Umbilical cord (tissue), 2 donors: ENCODE measurements around the gene KIAA0408. TPM values are rescaled to one million over a fixed set of nuclear protein-coding genes. Genes with fewer than 3 reads are reported as not detected.
A peak's percentile ranks its signal among the peaks of the same experiment; 100 is the strongest.

Experiments used
- DNase-seq: peaks from one replicate; pipeline ENCODE4 v3.0.0-alpha.2; 2015; ENCODE audit warnings: low spot score
- total RNA-seq: library from RNA; depleted of rRNA; stranded (reverse); fragments of >200 nt; gene quantifications from one replicate; pipeline ENCODE4 v1.2.3, GENCODE V29; 2014; ENCODE audit warnings: low replicate concordance; ENCODE audit not compliant: insufficient read depth

The KIAA0408 gene
- total RNA-seq: 2.9 TPM

DNA sequence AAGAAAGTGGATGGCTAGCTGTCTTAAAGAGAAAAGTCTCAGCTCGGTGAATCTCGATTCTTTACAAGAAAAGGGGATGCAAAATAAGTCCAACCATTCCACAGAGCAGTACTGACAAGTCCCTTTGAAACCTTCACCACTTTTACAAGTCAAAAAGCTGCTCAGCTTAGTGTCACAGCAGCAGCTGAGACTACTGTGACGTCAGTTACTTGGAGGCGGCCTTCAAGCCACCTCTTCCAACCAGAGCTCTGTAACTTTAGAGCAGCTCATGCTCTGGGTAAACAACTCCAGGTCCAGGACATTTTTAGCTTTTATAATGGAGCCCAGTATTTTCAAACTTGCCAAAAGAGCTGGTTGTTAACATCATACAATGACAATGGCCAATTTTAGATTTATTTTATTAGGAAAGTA is at the start of gene KIAA0408:
TSS of gene KIAA0408 (minus strand) at position 159 of the 411 bp plus-strand sequence. CDS start 5,408 bp downstream, outside the sequence.
- peak; percentile 81 for DNase-seq

DNA sequence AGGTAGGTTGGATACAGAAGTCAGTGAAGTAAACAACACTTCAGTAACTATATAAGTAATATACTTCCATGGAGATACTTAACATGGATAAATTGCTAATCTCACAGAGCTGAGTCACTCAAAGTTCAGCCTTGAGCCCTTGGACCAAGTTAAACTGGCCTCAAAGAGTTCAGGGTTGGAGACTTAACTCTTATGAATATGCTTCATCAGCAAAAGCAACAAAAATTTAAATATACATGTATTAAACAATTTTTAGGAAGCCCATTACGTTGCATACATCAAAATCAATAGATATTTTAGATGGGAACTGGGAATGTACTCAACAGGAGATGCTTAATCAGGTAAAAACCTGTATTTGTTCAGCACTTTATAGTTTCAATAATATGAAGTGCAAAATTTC is 47.7 kb upstream of the KIAA0408 start:
- no peak for DNase-seq

DNA sequence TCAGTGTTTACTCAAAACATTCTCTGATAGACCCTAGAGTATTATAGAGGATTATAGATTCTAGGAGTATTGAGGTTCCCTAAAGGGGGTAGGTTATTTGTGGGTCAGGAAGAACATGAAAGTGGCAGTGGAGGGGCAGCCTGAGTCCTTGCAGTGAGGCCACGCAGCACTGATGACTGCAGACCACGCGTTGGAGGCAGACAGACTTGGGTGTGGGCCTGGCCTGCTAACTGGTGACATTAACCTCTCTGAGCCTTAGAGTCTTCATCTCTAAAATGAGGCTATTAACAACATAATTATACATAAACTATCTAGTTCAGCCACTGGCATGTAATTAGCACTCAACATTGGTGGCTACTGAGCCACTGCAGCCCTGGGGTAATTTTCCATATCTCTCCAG is 43.8 kb upstream of the KIAA0408 start:
- DNase-seq: no peak

DNA sequence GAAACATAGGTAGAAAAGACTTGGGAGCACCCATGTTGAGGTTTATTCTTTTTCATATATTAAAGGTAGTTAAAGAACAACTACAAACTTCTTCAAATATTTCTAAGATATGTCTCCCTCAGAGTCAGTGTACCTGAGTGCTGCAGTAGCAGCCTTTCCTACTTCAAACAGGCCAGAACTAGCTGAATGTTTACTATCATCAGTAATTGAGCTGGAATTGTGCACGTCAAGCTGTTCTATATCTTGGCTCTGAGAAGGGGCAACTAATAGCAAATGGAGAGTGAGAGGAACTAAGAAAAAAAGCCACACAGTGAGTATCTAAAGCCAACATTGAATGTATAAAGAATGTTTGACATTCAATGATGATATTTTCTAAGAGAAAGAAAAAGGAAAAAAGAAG is 38.2 kb upstream of the KIAA0408 start:
- no peak for DNase-seq

DNA sequence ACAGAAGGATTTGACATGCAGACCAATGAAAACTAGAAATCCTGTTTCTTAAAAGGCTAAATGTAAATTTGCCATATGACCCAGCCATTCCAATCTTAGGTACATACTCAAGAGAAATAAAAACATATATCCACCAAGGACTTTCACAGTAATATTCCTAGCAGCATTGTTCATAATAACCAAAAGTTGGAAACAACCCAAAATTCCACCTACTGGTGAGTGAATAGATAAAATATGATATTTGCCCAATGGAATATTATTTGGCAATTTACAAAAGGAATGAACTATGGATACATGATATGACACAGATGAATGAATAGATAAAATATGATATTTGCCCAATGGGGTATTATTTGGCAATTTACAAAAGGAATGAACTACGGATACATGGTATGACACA is 37.3 kb upstream of the KIAA0408 start:
- DNase-seq: no peak

DNA sequence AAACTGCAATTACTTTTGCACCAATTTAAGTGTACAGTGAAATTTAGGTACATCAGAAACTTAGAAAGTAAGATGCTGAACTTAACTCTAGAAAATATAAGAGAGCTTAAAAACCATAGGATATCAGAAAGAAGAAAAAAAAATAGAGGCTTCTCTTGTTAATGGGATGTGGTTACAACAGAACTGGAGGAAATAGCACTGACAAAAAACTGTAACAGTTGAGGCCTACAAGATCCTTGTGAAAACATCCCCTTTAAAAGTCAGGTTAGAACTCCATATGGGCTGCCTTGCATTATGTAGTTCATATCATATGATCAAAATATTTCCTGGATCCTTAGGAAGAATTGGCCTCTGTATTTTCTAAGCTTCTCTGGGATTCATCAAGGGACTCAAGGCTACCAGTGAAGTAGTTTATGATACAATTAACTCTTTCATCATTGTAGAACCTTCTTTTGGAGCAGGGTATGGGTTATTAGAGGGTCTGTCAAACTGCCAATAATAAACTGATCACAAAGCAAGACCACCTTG is 35.1 kb upstream of the KIAA0408 start:
- DNase-seq: no peak

DNA sequence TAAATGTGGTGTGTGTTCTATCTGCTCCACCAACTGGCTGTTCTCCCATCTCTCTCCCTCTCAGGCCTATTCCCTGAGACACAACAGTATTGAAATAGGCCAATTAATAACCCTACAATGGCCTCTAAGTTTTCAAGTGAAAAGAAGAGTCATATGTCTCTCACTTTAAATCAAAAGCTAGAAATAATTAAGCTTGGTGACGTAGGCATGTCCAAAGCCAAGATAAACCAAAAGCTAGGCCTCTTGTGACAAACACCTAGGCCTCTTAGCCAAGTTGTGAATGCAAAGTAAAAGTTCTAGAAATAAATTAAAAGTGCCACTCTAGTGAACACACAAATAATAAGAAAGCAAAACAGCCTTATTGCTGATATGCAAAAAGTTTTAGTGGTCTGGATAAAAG is 30.1 kb upstream of the KIAA0408 start:
- DNase-seq: no peak

DNA sequence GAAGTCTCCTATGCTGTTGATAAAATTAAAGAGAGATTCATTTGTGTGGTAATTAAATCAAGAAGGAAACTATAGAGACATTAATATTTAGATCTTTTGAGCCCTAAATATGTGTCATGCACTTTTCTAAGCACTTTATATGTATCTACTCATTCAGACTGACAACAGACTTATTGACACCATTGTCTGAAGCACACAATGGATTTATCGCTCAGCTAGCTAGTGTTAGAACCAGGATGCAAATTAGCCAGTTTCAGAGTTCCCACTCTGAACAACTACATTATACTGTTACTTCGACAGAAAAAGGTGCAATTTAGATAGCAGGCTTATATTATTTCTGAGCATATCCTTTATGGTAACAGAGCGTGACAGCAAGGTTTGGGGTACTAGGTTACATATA is 27.7 kb upstream of the KIAA0408 start:
- DNase-seq: no peak

DNA sequence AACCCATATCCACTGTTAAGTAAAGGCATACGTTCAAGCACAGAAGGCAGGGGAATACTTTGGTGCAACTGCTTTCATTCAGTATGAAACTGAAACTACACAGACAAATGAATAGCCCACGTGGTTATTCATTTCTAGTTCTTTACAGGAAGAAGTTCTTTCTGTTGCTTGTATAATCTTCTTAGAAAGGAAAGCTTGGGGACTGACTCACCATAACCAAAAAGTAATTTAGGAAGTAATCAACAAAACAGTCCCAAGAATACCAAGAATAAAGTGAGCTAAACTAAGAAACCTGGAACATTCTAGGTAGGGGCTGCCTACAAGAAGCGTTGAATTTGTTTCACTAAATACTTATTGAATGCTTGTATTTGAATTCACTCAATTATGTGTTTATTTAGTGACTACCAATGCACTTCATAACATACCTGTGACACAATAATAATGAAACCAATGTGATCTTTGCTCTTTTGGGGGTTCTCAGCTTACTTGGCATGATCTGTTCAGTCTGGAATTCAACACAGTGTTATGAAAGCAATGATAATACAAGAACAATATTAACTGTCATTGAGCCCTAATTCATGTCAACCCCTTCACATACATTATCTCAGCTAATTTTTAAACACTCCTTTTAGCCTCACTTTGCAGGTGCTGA is 25.1 kb upstream of the KIAA0408 start:
- no peak for DNase-seq

DNA sequence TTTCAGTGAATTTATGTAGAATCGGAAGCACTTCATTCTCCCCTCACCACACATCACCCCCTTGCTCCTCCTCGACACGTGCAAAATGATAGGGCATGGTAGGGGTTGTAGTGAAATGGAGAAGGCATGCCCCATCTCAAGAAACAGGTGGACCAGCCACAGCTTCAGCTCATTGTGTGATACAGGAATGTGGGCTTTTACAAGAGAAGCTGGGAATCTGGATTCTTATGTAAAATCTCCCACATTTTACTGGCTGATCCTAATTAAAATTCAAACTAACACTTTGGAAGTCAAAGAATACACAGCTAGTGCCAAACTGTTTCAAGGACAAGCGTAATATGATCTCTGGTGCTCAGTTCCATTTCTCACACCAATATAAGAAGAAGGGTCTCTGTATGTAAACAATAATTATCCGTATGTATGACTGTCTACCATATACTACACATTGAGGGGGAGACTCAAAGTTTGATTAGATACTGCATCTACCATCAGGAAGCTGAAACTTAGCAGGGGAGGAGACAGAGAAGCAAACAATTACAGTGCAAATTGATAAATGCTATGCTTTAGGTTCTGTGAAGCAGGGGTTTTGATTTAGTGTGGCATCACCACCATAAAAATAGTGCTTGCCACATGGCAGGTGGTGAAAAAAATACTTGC is 24.3 kb upstream of the KIAA0408 start:
- no peak for DNase-seq

DNA sequence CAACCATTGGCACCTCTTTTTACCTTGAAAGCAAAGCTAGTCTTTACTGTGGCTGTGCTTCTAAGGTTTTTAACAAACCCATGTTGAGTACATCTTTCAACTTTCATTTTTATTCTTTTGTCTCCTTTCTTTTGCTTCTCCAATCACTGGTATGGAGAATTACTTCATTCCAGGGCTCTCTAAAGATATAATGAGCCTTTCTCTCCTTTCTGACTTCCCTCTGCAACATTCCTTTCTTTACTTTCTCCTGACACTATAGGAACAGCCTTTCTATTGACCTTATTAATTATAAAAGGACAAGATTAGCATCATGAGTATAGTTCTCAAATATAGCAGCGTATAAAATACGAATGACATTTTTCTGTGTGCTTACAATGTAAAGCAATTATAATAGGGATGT is 23.1 kb upstream of the KIAA0408 start:
- DNase-seq: no peak

DNA sequence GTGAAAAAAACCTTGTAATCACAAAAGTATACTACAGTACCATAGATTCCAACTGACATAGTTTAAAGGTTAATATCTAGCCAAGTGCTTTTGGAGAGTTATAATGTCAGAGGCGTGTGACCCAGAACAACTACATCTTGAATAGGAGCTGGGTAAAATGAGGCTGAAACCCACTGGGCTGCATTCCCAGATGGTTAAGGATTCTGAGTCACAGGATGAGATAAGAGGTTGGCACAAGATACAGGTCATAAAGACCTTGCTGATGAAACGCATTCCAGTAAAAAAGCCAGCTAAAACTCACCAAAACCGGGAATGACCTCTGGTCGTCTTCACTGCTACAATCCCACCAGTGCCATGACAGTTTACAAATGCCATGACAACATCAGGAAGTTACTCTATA is 22.4 kb upstream of the KIAA0408 start:
- DNase-seq: peak; percentile 58

DNA sequence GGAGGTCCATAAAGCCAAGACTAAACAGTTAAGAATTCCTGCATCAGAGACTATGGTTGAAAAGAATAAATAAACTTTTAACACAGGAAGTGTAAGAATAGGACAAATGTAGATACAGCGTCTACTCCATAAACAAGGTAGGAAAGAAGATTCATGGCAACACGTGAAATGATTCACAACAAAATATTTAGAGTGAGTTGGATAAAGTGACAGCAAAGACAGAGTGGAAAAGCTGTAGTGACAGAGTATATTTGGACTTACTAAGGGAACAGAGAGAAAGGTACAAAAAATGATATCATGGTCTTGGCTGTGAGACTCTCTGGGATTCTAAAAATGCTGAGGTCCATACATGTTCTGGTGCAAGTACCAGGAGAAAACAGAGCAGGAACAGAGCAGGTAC is 21.9 kb upstream of the KIAA0408 start:
- DNase-seq: no peak

DNA sequence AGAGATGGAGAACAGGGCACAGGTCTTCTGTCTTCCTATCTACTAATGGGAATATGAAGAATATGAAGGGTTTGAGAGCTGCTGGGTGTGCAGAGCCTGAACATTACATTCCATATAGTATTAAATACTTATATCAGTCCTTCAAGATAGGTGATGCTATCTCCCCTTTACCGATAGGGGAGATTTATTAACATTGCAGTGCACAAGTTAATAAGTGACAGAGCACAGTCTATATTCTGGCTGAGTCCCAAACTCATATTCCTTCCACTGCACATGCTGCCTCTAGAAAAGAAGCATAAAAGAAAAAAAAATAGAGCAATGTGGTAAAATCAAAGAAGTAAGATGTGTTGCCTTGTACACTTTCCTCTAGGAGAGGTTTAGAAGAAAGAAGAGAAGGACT is 18.5 kb upstream of the KIAA0408 start:
- DNase-seq: no peak

DNA sequence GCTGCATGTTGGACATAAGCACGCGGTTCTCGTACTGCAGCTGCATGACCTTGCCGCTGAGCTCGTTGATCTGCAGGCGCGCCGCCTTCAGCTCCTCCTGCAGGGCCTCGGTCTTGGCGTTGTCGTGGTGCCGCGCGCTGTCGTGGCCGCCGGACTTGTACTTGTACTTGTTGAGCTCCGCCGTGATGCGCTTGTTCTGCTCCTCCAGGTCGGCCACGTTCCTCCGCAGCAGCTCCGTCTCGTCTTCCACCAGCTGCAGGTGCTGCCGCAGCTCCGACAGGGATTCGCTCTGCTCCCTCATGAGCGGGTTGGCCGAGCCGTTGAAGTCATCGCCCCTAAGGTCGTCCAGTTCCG is 16.6 kb upstream of the KIAA0408 start:
- DNase-seq: no peak

DNA sequence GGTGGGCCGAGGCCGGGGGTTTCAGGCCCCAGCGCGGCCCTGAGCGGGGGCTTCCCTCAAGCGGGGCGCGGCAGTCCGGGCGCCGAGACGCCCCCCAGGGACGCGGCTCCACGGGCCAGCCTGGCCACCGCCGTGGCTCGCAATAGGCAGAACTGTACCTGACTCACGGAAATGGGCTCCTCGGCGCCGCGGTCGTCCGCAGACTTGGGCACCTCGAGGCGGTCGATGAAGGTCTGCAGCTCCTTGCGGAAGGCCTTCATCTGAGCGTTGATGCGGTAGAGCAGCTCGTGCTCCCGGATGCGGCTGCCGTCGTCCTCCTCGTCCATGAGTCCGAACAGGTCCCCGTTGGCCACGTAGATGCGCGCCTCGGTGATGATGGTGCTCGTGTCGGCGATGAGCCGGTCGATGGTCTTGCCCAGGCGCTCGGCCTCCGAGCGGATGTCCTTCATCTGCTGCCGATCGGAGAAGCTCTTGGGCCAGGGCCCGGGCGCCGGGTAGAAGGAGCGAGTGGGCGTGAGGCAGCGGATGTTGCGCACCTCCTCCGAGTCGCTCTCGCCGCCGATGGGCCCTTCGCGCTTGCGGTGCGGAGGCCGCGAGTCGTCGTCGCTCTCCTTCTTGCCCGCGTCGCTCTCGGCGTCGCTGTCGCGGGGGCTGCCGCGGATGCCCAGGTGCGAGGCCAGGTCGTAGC is 16.1 kb upstream of the KIAA0408 start:
- no peak for DNase-seq

DNA sequence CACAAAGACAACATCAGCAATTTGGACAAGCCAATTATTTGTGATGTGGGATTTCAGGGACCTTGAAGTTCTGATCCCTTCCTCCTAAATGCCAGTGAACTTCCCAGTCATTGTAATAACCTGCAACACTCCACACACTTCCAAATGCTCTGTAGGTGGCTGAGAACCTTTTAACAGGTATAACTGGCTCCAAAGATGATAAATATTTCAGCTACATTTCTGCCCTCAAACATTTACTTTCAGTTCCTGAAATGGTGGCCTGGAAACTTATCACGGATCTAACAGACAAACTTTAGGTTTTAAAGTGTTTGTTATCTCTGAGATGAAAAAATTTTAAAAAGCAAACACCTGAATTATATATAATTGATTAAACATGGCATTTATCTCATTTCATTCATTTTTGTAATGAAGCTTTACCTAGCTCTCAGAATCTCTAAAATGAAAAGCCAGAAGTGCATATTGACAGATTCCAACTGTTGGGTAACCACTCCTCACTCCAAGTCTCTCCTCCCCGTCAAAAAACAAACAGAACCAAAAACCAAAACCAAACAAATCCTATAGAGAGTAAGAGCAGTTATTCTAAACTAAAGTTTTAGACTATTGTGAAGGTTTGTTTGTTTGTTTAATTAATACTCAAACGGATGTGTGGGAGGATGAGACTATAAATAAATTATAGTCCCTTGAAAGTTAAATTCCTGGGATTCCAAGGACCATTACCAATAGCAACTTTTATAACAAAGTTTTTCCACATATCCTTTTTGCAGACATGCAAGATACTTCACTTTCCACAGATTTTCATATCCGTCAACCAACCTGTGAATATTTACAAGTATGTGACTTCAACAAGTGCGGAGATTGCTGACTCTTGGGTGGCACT is 12.4 kb upstream of the KIAA0408 start:
- DNase-seq: no peak

DNA sequence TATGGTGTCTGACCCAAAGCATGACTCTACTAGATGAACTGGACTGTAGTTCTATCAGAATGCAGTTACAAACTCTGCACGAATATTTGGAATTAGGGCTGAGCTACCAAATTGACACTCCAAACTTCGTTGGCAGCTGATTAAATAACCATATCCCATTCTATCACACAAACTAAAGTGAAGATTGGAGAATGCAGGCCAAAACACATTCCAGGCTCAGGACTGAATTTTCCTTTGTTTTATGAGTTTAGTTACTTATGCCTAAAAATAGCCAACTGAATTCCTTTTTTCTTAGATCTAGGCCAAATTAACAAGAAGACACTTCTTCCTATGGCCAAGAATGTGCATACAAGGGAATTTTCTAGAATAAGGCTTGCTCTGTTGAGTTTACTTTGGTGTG is 9.7 kb upstream of the KIAA0408 start:
- no peak for DNase-seq

DNA sequence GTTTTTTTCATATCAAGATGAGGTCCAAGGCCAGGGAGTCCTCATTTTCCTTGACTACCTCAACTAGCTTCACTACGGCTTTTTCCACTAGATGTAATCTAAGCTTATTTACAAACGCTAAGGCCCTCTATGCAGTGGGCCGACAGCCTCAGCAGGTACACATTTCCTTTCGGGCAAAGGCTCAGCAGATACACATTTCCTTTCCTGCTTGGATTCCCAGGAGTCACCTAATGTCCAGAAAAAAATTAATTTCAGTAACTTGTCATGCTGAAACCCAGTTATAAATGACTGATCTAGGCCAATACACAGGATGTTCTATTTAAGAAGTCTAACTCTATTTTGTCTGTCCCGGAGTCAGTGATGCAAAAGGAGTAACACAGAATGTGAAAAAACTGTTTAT is 7.2 kb upstream of the KIAA0408 start:
- DNase-seq: no peak

DNA sequence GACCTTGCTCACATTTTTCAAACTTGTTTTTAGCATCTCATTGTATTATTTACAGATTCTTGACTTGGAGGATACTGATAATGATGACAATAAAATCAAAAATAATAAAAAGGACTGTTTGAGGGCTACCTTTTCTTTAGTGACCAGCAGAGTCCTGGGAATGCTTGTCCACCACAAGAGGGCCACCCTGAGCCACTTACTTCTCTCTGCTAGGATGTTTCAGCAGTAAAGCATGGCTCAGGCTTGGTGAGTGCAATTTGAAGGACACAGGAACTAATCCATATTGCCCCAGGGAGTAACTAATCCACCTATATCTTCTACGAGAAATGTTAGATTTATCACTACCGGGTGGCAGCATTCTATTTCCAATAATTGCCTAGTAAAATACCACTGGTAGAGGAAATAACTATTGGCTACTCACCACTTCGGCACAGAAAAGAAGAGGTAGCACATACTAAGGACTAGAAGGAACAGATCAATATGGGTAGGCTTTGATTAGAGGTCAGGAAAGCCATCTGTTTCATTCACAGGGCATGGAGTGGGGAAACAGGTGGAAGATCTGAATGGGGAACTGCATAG is 5.8 kb upstream of the KIAA0408 start:
- peak; percentile 50 for DNase-seq

DNA sequence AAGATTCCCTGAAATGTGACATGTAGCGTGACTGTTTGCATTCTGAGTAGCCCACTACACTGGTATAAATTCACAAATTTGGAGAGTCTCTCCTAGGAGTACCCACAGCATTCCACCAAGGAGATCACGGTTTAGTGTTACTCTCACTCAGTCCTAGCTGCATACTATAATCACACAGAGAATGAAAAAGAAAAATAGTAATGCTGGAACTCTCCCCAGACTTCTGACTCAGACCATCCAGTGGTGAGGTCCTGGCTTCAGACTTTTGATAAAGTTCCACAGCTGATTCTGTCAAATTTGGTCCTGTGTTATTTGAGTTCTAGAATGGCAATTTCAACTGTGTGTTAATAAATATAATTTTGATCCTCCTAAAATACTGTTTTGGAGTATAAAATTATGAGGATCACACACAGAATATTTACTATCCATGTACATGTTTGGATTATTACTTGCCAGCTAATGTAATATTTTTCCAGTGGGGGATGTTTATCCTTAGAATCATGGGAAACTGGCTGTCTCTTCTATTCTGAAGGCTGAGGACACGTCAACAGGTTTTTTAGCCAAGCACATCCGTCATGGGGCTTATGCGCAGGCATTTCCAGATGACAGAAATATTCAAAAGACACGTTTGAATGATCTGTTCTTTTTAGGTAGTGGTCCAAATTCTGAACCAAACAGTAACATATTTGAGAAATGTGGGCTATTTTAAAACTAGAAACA is 5.1 kb upstream of the KIAA0408 start:
- DNase-seq: peak; percentile 83
